Lower leg skin (tissue), 3 donors: Measurements from ENCODE around the gene ATR.

Source experiments
- POLR2A ChIP-seq, 2 donors: fragments of 450-650 bp; IDR thresholded peaks; one replicate each; pipeline ENCODE4 v1.6.1; 2016 to 2017; ENCODE audit warnings: antibody characterized with exemption in 2 of 2, mild to moderate bottlenecking in 1 of 2, moderate library complexity in 1 of 2
- TF ChIP-seq, protein P1 (sequence below), 3 donors: fragments of 450-650 bp; IDR thresholded peaks; one replicate each; pipeline ENCODE4 v1.5.1; 2016; ENCODE audit warnings: antibody characterized with exemption in 3 of 3, mild to moderate bottlenecking in 3 of 3, moderate library complexity in 2 of 3

DNA sequence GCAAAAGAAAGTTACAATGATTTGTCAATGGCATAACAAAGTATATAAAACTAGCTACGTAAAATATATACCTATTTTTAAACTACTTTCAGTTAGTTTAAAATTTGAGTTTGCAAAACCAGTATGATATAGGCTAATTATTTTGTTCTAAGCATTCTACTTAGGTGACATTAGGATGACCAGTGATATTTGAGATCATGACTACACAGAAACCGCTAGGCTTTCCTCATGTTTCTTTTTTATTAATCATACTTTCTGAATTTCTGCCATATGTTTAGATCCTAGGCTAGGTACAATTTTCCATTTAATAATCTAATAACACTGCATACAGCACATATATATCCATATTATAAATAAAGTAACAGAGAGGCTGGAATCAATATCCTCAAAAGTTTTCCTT, 78.3 kb downstream of the ATR start:
- TF ChIP-seq, protein P1, sequence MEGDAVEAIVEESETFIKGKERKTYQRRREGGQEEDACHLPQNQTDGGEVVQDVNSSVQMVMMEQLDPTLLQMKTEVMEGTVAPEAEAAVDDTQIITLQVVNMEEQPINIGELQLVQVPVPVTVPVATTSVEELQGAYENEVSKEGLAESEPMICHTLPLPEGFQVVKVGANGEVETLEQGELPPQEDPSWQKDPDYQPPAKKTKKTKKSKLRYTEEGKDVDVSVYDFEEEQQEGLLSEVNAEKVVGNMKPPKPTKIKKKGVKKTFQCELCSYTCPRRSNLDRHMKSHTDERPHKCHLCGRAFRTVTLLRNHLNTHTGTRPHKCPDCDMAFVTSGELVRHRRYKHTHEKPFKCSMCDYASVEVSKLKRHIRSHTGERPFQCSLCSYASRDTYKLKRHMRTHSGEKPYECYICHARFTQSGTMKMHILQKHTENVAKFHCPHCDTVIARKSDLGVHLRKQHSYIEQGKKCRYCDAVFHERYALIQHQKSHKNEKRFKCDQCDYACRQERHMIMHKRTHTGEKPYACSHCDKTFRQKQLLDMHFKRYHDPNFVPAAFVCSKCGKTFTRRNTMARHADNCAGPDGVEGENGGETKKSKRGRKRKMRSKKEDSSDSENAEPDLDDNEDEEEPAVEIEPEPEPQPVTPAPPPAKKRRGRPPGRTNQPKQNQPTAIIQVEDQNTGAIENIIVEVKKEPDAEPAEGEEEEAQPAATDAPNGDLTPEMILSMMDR (IDR thresholded peaks at IDR 0.05) = no peak
- no peak for TF ChIP-seq POLR2A (IDR thresholded peaks at IDR 0.05)
